Neural progenitor cell (in vitro differentiated cells): ENCODE data around the gene NCKAP5. TPM values are rescaled to one million over a fixed set of nuclear protein-coding genes. Genes with fewer than 3 reads are reported as not detected.

Experiments
- DNase-seq: peaks from one replicate; pipeline ENCODE4 v3.0.0-alpha.2; 2016; ENCODE audit warnings: low spot score
- H2AFZ ChIP-seq: fragments of 200-600 bp; sonication (generic); replicated peaks from 2 replicates; pipeline ENCODE4 v1.6.1; 2016; ENCODE audit warnings: antibody characterized with exemption
- H3F3A ChIP-seq: fragments of 200-600 bp; sonication (generic); 2 replicates; pipeline ENCODE4 v1.6.1; 2016; ENCODE audit warnings: antibody characterized with exemption, low read depth
- H3K27ac ChIP-seq: fragments of 200-600 bp; sonication (generic); 2 replicates; pipeline ENCODE4 v1.5.1; 2016; ENCODE audit warnings: mild to moderate bottlenecking
- H3K27me3 ChIP-seq: fragments of 200-600 bp; sonication (generic); 2 replicates; pipeline ENCODE4 v1.6.1; 2016; ENCODE audit warnings: mild to moderate bottlenecking, moderate library complexity
- H3K36me3 ChIP-seq: fragments of 200-600 bp; sonication (generic); 2 replicates; pipeline ENCODE4 v1.5.1; 2016
- H3K4me1 ChIP-seq: fragments of 200-600 bp; sonication (generic); 2 replicates; pipeline ENCODE4 v1.6.1; 2016; ENCODE audit warnings: mixed run types
- H3K4me2 ChIP-seq: fragments of 200-600 bp; sonication (generic); 2 replicates; pipeline ENCODE4 v1.6.1; 2016
- H3K4me3 ChIP-seq: fragments of 200-600 bp; sonication (generic); 2 replicates; pipeline ENCODE4 v1.5.1; 2016
- H3K79me2 ChIP-seq: fragments of 200-600 bp; sonication (generic); 2 replicates; pipeline ENCODE4 v1.6.1; 2016; ENCODE audit warnings: low read depth
- H3K9ac ChIP-seq: fragments of 200-600 bp; sonication (generic); 2 replicates; pipeline ENCODE4 v1.6.1; 2016
- H3K9me3 ChIP-seq: fragments of 200-600 bp; sonication (generic); 2 replicates; pipeline ENCODE4 v1.5.1; 2016; ENCODE audit warnings: low read depth
- H4K20me1 ChIP-seq: fragments of 200-600 bp; sonication (generic); 2 replicates; pipeline ENCODE4 v1.6.1; 2016; ENCODE audit warnings: low read depth
- H3K27ac Mint-ChIP-seq: 3 replicates; pipeline ENCODE4 v1.8.0; 2021; ENCODE audit warnings: mixed read lengths
- H3K27me3 Mint-ChIP-seq: 2 replicates; pipeline ENCODE4 v1.8.0; 2022; ENCODE audit warnings: low read depth, mild to moderate bottlenecking, inconsistent platforms, moderate library complexity, mixed read lengths; ENCODE audit not compliant: insufficient read depth
- H3K36me3 Mint-ChIP-seq: 3 replicates; pipeline ENCODE4 v1.8.0; 2021; ENCODE audit warnings: mixed read lengths
- H3K4me1 Mint-ChIP-seq: 3 replicates; pipeline ENCODE4 v1.8.0; 2021; ENCODE audit warnings: mixed read lengths
- H3K4me3 Mint-ChIP-seq: 3 replicates; pipeline ENCODE4 v1.8.0; 2021; ENCODE audit warnings: mild to moderate bottlenecking, moderate library complexity, mixed read lengths
- H3K9me3 Mint-ChIP-seq: 3 replicates; pipeline ENCODE4 v1.8.0; 2020; ENCODE audit warnings: mixed read lengths
- CTCF ChIP-seq: fragments of 200-600 bp; sonication (generic); IDR thresholded peaks from 2 replicates; pipeline ENCODE4 v1.5.1; 2017; ENCODE audit warnings: antibody characterized with exemption, mild to moderate bottlenecking
- EZH2 ChIP-seq: fragments of 200-600 bp; sonication (generic); IDR thresholded peaks from 2 replicates; pipeline ENCODE4 v1.6.1; 2017; ENCODE audit warnings: antibody characterized with exemption, mild to moderate bottlenecking, moderate library complexity
- EZH2phosphoT487 ChIP-seq: fragments of 200-600 bp; sonication (generic); IDR thresholded peaks from 2 replicates; pipeline ENCODE4 v1.6.1; 2017; ENCODE audit warnings: antibody characterized with exemption
- total RNA-seq: library from RNA; depleted of rRNA; stranded (reverse); fragments of >200 nt; gene quantifications from 2 replicates; pipeline ENCODE4 v1.2.3, GENCODE V29; 2015; ENCODE audit warnings: low replicate concordance

NCKAP5 gene
- total RNA-seq, 1 donor from 2014 or later: 0.47 TPM

DNA sequence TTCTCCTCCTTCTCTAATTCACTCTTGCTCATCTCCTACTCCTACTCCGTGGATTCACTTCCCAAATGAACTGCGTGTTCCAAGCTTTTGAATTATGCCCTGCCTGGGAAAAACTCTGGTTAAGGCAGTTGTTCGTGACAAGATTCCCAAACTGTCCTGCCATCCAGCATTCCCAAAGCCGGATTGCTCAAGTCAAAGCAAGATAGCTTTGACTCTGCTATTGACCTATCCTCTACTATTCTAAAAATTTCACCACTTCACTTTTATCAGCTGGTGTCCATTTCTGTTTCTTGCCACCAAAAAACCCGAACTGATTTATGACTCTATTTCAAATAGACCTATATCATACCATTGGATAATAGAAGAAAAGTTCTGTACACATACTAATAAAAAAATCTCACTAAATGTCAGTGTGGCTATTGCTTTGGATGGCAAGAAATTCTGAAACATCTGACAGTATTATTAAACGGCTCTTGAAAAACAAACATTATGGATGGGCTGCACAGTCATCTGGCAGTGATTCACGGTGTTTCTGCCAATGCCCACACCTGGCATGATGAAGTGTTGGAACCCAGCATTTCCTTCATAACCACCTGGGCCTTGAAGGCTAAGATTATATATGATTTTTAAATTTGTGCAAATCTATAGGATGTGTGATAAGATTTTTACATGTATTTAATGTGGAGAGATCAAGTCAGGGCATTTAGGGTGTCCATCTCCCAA, 87.4 kb downstream of the NCKAP5 start:
- Histone ChIP-seq H3K9me3 (no peaks in the 10 kb centered on the region), H3K4me2 (no peak overlapping the region), H3F3A (no peaks in the 10 kb centered on the region), H4K20me1 (no peaks in the 10 kb centered on the region), H3K9ac (no peak overlapping the region), H2AFZ (no peak overlapping the region), H3K36me3 (no peaks in the 10 kb centered on the region), H3K79me2 (no peaks in the 10 kb centered on the region), H3K27me3 (no peaks in the 10 kb centered on the region), H3K4me3 (no peak overlapping the region), H3K27ac (no peak overlapping the region), H3K4me1 (no peaks in the 10 kb centered on the region)
- H3K36me3 Mint-ChIP-seq: peaks cover under 1% of the 10 kb centered on the region
- H3K27ac Mint-ChIP-seq: no peak overlapping the region
- H3K27me3 Mint-ChIP-seq: peaks cover 2% of the 10 kb centered on the region
- H3K4me3 Mint-ChIP-seq: no peak overlapping the region
- H3K9me3 Mint-ChIP-seq: no peaks in the 10 kb centered on the region
- no peaks in the 10 kb centered on the region for H3K4me1 Mint-ChIP-seq
- DNase-seq: no peak
- TF ChIP-seq EZH2phosphoT487 (no peak), CTCF (no peak), EZH2 (no peak)

- H3K4me3 ChIP-seq: no peak overlapping the region
- Mint-ChIP-seq H3K27ac (no peak overlapping the region), H3K36me3 (no peaks in the 10 kb centered on the region), H3K27me3 (peaks cover 2% of the 10 kb centered on the region), H3K4me1 (no peaks in the 10 kb centered on the region), H3K4me3 (no peak overlapping the region), H3K9me3 (peaks cover under 1% of the 10 kb centered on the region)
- no peaks in the 10 kb centered on the region for H3K36me3 ChIP-seq
- no peaks in the 10 kb centered on the region for H3F3A ChIP-seq
- no peak overlapping the region for H3K4me2 ChIP-seq
- no peak overlapping the region for H3K9ac ChIP-seq
- no peak for DNase-seq
- TF ChIP-seq CTCF (no peak), EZH2 (no peak), EZH2phosphoT487 (no peak)
- H3K4me1 ChIP-seq: no peaks in the 10 kb centered on the region
- H2AFZ ChIP-seq: no peak overlapping the region
- H4K20me1 ChIP-seq: no peaks in the 10 kb centered on the region
- no peaks in the 10 kb centered on the region for H3K27me3 ChIP-seq
- no peaks in the 10 kb centered on the region for H3K9me3 ChIP-seq
- H3K27ac ChIP-seq: no peak overlapping the region
- H3K79me2 ChIP-seq: no peaks in the 10 kb centered on the region
These were observed 90.7 kb downstream of the NCKAP5 start for GRCh38 chr2:133477616-133477990.

DNA sequence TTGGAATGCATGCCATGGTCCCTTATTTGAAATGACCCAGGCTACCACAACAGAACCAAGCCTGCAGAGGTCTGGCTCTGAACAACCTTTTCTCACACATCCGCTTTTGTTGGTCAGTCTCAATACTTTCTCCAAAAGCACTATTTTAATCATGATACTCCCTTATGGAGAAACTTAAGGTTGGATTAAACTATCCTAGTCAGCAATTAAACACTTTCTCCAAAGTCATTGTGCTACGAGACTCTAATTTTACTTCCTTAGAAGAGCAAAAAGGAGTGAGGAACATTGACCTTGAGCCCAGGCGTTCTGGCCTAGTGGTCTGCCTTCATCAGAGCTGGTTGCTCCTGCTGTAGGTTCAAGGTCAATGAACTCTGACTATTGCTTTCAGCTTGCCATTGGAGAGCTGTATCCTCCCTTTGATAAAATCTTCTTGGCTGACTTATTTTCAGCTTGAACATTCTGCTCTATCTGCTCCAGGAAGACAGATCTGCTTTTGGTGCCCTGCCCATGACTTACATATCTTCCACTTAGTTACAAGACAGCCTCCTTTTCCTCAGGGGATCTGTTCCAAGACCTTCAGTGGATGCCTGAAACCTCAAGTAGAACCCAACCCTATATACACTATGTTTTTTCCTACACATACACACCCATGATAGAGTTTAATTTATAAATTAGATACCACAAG, 91.2 kb downstream of the NCKAP5 start:
- Histone ChIP-seq H3K36me3 (no peaks in the 10 kb centered on the region), H3K9ac (no peak overlapping the region), H3K9me3 (no peaks in the 10 kb centered on the region), H3K4me1 (no peaks in the 10 kb centered on the region), H3F3A (no peaks in the 10 kb centered on the region), H4K20me1 (no peaks in the 10 kb centered on the region), H3K27me3 (no peaks in the 10 kb centered on the region), H3K4me3 (no peak overlapping the region), H3K79me2 (no peaks in the 10 kb centered on the region), H3K4me2 (no peak overlapping the region), H3K27ac (no peak overlapping the region), H2AFZ (no peak overlapping the region)
- H3K4me3 Mint-ChIP-seq: no peak overlapping the region
- no peak for TF ChIP-seq EZH2
- no peak for TF ChIP-seq CTCF
- no peak for TF ChIP-seq EZH2phosphoT487
- no peak for DNase-seq
- no peaks in the 10 kb centered on the region for H3K4me1 Mint-ChIP-seq
- no peaks in the 10 kb centered on the region for H3K36me3 Mint-ChIP-seq
- H3K27me3 Mint-ChIP-seq: peaks cover 2% of the 10 kb centered on the region
- H3K27ac Mint-ChIP-seq: no peak overlapping the region
- peaks cover 3% of the 10 kb centered on the region for H3K9me3 Mint-ChIP-seq
